Airway epithelial cell (primary cell): Measurements from ENCODE around the gene ICA1. TPM values are rescaled to one million over a fixed set of nuclear protein-coding genes. Genes with fewer than 3 reads are reported as not detected.

Source experiments
- total RNA-seq: library from RNA; depleted of rRNA; stranded (reverse); fragments of >200 nt; gene quantifications from 2 replicates; pipeline ENCODE4 v1.2.3, GENCODE V29; 2015

The ICA1 gene
- 4.4 and 6.8 TPM in 2 replicates for total RNA-seq

GRCh38 chr7:8261711-8262695 is at the start of gene ICA1:
TSS of gene ICA1 (minus strand) at chr7:8262167. CDS start at chr7:8235926, 26,241 bp downstream.

Other genes with a start within 250 kb of the ICA1 start
- gene NXPH1, start 171.4 kb upstream of the ICA1 start, total RNA-seq = not detected in 2 replicates